ENCODE measurements around the gene NT5C2. TPM values are rescaled to one million over a fixed set of nuclear protein-coding genes. Genes with fewer than 3 reads are reported as not detected.
A peak's percentile ranks its signal among the peaks of the same experiment; 100 is the strongest.

Gene NT5C2
- total RNA-seq, 1 donor from 2014 or later: 52.3 TPM

DNA sequence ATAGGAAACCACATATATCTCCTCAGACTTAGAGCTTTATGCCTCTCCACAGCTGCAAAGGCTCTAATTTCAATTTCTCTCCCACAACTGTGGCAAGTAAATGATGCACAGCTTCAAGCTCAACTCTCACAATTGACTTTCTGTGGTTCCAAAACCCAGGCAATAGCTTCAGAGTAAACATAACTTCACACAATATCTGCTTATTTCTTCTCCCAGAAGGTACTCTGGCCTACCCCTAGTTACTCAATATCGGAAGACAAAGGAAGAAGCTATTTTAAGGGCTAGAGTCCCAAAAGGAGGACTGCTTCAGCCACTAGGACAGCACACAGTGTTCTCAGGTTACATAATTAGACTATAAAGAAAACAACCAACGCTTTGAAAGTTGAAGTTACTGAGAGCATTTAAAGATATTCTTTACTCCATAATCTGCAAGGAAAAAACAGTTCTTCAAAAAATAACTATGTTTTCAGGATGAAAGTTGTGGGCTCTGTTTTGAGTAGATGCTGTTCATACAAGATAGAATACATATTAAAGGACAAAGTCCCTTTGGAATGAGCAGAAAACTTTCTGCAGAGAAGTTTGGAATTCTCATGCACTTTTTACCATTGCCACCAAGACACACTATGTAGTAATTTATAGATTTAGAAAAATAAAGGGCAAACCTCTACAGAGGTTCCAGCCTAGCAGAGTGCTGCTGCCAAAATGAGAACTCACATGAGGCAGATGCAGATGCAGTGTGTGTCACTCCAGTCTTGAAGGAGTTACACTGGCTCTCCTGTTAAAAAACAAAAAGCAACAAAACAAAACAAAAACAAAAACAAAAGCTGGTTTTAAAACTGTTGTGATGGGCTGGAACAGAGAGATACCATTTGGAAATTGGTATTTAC, 81.8 kb downstream of the NT5C2 start:
- ATAC-seq (peak; percentile 94), DNase-seq (ENCODE audit: missing footprints) (no peak)
- intact Hi-C loops (cut with DNase I): loop anchor here (5.0 kb wide), 2 partner anchors 36 to 81 kb away; partner anchors contain the start of gene NT5C2

DNA sequence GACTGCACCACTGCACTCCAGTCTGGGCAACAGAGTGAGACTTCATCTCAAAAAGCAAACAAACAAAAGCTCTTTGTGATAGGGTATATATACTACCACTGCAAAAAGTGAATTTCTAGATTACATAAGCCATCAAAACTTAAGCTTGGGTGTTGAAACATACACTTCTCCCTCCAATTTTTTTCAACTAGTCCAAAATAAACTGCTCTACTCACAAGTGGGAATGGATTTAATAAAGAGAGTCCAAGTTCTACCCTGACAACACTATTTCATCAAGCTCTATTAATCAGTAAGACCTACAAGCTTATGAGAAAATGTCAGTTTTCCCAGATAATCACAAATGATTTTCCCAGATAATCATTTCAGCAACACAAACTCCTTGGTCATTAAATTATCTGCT, 82.7 kb downstream of the NT5C2 start:
- intact Hi-C loops (cut with DNase I): loop anchor here (5.0 kb wide), 2 partner anchors 37 to 82 kb away; partner anchors contain the start of gene NT5C2
- ATAC-seq (peak; percentile 57), DNase-seq (ENCODE audit: missing footprints) (no peak)

DNA sequence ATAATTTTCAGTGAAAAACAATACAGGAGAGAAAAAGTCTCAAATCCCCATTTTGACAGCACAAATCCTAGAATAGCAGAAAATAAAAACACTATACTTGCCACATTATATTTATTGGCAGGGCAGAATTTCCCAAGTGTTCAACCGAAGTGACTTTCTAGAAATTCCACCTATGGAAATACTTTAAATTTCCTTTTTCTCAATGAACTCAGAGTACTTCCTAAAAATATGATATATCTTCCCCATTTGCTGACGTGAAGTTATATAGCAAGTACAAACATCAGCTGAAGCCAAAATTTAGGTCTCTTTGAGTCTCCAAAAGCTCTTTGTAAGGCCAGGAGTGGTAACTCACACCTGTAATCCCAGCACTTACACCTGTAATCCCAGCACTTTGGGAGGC, 83.3 kb downstream of the NT5C2 start:
- DNase-seq (ENCODE audit: missing footprints) (no peak), ATAC-seq (no peak)
- intact Hi-C loops (cut with DNase I): loop anchor here (5.0 kb wide), 2 partner anchors 37 to 82 kb away; partner anchors contain the start of gene NT5C2

DNA sequence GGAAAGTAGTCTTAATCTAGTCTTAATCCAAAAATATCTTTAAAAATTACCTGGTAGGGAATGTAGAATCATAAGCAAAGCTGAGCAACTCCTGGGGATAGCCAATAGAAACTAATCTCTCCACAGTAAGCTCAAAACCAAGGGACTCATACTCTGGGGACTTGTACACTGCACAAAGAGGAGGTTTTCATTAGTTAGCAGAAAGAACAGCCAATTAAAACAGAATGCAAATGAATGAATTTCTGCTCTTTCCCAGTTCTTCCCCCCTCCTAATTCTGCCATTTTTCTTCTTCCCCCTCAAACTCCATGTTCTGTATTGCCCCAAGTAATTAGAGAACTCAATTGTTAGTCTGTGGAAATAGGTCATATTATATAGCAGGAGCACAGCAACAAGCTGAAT, 86.5 kb downstream of the NT5C2 start:
- ATAC-seq: no peak
- DNase-seq (ENCODE audit: missing footprints): no peak
- intact Hi-C loops (cut with DNase I): no loop called here

DNA sequence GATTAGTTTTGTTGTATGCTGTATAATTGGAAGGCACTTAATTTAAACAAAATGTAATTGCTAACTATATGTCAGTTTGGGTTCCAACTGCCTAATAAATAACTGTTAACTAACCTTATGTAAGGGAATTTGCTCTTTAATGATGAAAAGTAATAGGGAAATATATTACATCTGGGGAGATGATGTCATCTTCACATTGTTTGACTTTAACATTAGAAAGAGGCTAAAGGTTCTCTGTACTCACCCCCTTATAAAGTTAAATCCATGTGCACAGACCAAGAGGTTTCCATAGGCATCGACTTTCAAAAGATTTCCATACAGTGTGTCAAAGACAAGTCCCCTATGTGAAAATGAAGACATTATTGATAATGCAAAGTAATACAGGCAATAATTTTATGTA, 87.6 kb downstream of the NT5C2 start:
- intact Hi-C loops (cut with DNase I): no loop called here
- no peak for DNase-seq (ENCODE audit: missing footprints)
- ATAC-seq: no peak

DNA sequence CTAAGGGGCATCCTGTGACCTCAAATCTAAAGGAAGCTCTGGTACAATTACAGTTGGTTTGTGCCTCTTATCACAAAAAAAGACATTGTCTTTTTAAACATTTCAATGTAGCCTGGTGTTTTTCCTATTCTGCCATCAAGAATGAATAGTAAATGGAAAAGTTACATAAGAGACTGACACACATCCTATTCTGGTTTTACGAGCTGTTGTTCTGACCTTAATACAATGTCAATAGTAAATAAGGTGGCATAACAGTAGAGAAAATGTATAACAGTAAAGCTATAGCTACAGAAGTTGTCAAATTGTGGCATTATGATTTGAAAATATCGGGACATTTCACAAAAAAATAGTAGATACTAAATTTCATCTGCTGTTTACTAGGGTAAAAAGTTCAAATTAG, 88.4 kb downstream of the NT5C2 start:
- ATAC-seq: no peak
- no peak for DNase-seq (ENCODE audit: missing footprints)
- intact Hi-C loops (cut with DNase I): loop anchor here (5.0 kb wide), 1 partner anchor 138 kb away; no protein-coding TSS in a partner anchor

DNA sequence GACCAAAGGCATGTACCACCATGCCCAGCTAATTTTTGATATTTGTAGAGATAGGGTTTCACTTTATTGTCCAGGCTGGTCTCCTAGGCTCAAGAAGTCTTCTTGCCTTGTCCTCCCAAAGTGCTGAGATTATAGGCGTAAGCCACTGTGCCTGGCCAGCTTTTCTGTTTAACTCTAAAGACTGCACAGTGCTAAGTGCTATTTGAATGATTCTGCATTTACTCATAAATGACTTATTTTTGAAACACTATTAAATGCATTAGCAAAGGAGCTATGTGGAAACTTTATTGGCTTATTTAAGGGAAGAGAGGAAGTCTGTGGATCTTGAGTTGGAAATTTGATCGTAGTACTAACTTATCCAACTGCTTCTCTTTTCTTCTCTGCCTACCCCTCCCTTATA, 89.1 kb downstream of the NT5C2 start:
- intact Hi-C loops (cut with DNase I): loop anchor here (5.0 kb wide), 1 partner anchor 138 kb away; no protein-coding TSS in a partner anchor
- ATAC-seq: no peak
- no peak for DNase-seq (ENCODE audit: missing footprints)

DNA sequence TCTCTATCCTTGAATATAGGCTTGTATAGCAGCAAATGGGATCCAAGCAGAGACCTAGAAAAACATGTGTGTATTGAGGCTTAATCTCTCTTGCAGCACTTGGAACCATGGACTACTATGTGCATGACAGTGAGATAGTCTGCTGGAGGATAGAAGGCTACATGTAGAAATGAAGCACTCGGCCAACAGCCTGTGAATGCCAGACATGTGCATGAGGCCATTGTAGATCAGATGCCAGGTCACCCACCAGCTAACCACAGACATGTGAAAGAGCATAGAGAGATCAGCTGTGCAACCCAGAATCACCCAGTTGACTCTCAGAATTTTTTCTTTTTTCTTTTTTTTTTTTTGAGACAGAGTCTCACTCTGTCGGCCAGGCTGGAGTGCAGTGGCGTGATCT, 90.9 kb downstream of the NT5C2 start:
- intact Hi-C loops (cut with DNase I): loop anchor here (5.0 kb wide), 1 partner anchor 140 kb away; no protein-coding TSS in a partner anchor
- no peak for ATAC-seq

DNA sequence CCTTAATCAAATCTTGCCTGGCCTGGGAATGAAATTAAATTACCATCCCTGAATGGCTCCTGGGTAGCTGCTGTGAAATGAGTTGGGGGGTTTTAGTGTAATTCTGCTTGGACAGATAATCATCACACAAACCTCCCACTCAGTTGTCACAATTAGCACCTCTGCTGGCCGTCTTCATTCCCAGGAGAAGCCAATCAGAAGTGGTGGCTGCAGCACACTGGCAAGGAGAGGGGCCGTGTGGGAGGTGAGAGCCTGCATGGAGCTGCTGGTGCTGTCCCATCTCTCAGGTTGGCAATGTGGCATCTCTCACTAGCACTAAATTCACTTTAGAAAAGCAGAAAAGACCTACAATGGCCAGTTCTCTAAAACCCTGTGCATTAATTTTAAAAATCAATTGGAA, 92.5 kb downstream of the NT5C2 start:
- no peak for DNase-seq (ENCODE audit: missing footprints)
- intact Hi-C loops (cut with DNase I): loop anchor here (5.0 kb wide), 1 partner anchor 142 kb away; no protein-coding TSS in a partner anchor
- no peak for ATAC-seq

More for the DNA sequence above, 90.9 kb downstream of the NT5C2 start:
- DNase-seq (ENCODE audit: missing footprints): no peak

DNA sequence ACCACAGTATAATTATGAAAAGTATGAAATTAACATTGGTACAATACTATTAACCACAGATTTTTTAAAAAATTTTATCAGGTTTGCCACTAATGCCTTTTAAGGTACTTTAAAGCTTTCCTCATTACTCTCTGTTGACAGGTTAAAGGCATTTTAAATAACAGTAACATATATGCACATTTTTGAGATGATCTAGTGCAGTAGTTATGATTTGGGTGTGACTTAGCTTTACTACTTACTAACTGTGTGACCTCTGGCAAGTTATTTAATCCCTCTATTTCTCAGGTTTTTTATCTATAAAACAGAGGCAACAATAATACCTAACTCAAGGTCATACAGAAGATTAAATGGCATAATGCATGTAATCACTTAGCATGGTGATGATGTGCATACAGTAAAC, 94.8 kb downstream of the NT5C2 start:
- ATAC-seq (no peak), DNase-seq (ENCODE audit: missing footprints) (no peak)
- intact Hi-C loops (cut with DNase I): no loop called here

DNA sequence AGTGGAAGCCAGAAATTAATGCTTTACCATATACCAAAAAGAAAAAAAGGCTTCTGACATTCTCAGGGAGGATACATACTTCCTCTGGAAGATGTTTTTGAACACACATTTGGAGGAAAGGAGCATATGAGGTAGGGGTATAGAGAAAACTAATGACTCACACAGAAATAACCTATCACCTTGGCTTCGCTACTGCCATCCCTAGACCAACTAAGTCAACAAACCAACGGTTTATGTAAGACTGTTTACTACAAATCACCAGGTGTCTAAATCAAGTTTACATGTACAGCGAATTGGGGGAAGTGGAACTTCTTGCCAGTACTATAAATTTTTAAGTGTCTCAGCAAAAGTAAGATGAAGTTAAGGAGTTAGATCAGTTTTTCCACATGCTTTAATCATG, 96.9 kb downstream of the NT5C2 start:
- DNase-seq (ENCODE audit: missing footprints): no peak
- no peak for ATAC-seq
- intact Hi-C loops (cut with DNase I): no loop called here

DNA sequence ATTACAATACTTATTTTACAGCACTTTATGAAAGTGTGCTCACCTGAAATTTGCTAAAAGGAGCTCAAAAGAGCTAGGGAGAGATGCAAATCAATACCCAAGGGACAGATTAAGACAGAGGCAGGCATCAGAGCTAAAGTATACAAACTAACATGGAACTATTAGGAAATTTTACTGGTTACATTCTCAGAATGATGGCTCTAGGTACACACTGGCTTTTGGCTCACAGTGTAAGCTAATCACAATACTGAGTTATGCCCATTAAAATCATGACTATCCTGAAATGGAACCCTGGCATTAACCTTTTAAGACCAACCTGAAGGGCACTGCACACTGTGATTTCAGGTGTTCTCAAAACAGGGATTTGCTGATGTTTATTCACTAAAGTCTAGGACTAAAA, 98.1 kb downstream of the NT5C2 start:
- ATAC-seq (no peak), DNase-seq (ENCODE audit: missing footprints) (no peak)
- intact Hi-C loops (cut with DNase I): no loop called here

DNA sequence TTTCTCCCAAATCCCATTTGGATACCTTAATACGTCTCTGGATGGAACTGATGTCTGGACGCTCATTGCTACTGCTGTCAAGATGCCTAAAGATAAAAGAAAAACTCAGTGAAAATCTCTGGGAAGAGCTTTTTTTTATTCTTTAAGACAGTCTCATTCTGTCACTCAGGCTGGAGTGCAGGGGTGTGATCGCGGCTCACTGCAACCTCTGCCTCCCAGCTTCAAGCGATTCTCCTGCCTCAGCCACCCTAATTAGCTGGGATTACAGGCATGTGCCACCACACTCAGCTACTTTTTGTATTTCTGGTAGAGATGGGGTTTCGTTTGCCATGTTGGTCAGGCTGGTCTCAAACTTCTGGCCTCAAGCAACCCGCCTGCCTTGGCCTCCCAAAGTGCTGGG, 102.2 kb downstream of the NT5C2 start:
- intact Hi-C loops (cut with DNase I): no loop called here
- ATAC-seq: no peak

DNA sequence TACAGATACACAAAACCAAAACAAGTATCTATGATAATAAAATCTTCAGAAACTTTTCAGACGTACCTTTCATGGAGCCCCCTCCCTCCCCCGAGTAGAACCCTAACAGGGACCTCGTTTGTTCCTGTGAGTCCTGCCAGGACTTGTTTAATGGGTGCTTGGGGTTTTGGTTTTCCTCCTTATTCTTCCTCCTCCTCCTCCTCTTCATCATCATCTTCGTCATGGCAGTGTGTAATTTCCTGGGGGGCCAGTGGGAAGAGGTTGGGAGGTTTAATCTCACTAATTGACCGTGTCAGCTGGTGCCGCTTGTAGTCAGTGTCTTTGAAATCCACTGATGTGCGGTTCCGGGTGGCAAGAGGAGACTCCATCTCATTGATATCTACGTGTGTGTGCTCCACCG, 103.6 kb downstream of the NT5C2 start:
- intact Hi-C loops (cut with DNase I): no loop called here

More for the DNA sequence above, 102.2 kb downstream of the NT5C2 start:
- no peak for DNase-seq (ENCODE audit: missing footprints)

DNA sequence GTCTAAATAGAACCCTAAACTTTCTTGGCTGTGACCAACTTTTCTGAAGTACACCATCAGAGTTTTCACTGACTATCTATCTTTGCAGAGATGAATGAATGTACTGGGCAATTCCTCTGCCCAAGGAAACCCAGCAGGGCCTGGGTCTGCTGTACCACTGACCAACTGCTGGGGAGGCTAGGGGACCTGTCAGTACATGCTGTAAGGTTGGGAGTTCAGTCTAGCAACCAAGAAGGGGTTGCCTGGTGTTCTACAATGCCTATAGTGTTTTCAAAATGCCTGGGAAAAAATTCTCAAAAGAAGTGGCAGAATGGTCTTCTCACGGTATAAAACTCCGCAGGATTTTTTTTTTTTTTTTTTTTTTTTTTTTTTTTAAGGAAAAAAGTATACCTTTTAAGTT, 106.3 kb downstream of the NT5C2 start:
- no peak for DNase-seq (ENCODE audit: missing footprints)
- intact Hi-C loops (cut with DNase I): no loop called here
- no peak for ATAC-seq

More for the DNA sequence above, 103.6 kb downstream of the NT5C2 start:
- no peak for ATAC-seq
- no peak for DNase-seq (ENCODE audit: missing footprints)

DNA sequence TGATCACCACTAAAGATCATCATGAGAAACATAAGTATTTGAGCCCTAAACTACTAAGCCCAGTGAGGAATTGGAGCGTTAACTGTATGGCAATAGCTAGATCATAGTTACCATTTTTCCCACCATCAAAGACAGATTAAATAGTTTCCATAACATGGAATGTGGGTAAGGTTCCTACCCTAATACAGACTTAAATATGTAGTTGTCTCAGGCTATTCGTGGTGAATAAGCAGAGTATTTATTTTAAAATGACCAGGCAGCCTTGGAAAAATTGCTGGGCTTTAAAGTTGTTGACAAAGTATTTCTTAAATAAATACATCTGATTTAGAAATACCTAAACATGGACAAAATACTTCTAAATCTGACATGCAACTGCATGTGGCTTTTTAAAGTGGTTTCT, 106.8 kb downstream of the NT5C2 start:
- ATAC-seq (no peak), DNase-seq (ENCODE audit: missing footprints) (no peak)
- intact Hi-C loops (cut with DNase I): no loop called here

DNA sequence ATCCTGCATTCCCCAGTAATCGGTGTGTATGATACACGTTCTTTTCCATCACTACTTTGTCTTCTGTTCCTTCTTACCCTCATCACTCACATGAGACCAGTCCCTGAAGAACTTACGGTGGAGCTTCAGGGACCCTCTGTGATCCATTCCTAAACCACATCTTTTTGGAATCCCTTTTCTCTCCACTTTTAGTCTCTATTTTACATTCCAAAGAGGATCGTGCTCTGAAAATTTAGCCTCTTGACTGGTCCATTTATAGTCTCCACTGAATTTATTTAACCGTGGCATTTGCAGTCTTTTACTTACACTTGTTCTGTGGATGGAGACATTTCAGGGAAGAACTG, 109.1 kb downstream of the NT5C2 start:
- DNase-seq (ENCODE audit: missing footprints) (no peak), ATAC-seq (no peak)
- intact Hi-C loops (cut with DNase I): loop anchor here (5.0 kb wide), 1 partner anchor 158 kb away; no protein-coding TSS in a partner anchor

DNA sequence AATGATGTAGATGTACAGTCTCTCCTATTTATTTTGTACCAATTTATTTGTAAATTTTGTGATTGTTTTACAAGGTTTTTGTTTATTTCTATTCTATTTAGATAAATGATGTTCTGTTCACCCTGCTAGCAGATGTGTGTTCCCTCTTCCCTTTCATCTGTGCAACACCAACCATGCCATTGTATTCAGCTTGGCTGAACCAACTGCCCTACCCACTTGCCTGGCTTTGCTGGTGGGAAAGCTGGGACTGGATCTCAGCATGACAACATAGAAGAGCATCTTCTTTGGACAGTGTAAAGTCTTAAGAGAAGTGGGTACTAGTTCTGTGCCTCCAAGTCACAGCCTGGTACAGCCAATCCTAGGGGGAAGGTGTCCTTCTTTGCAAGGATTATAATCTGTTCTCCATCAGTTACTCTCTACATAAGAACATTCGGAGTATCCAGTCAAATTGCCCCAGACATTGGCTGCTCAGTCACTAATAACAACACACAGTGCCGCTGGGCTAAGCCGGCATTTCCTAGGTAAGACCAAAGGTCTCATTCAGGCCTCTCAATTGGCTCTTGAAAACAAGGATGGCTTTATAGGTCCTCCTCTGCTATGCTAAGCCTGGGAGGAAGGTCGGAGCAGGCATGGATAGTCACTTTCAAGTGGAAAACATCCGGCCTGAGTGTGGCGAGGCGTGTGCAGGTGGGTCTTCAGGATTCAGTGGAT, 109.7 kb downstream of the NT5C2 start:
- ATAC-seq: no peak
- no peak for DNase-seq (ENCODE audit: missing footprints)
- intact Hi-C loops (cut with DNase I): loop anchor here (5.0 kb wide), 1 partner anchor 159 kb away; no protein-coding TSS in a partner anchor

DNA sequence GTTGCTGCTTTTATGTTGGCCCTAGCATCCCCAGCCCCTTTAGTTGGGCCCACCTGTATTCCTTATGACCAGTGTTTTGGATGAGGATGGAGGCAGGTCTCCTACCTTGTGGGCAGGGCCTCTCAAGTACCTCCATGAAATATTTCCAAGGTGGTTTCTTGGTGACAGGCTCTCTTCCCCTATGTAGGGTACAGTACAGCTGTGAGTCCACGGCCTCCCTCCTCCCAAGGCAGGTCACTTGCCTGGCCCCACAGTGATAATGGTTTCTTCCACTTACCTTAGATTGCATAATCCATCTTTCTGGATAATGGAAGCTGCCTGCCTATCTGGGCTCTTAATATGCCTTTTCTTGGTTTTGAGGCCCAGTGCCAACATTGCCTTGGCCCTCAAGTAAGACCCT, 110.4 kb downstream of the NT5C2 start:
- intact Hi-C loops (cut with DNase I): loop anchor here (5.0 kb wide), 1 partner anchor 160 kb away; no protein-coding TSS in a partner anchor
- no peak for ATAC-seq
- no peak for DNase-seq (ENCODE audit: missing footprints)
